ENCODE results near the gene C3orf22. TPM values are rescaled to one million over a fixed set of nuclear protein-coding genes. Genes with fewer than 3 reads are reported as not detected.

The C3orf22 gene
- polyA plus RNA-seq, 2 donors = not detected

DNA sequence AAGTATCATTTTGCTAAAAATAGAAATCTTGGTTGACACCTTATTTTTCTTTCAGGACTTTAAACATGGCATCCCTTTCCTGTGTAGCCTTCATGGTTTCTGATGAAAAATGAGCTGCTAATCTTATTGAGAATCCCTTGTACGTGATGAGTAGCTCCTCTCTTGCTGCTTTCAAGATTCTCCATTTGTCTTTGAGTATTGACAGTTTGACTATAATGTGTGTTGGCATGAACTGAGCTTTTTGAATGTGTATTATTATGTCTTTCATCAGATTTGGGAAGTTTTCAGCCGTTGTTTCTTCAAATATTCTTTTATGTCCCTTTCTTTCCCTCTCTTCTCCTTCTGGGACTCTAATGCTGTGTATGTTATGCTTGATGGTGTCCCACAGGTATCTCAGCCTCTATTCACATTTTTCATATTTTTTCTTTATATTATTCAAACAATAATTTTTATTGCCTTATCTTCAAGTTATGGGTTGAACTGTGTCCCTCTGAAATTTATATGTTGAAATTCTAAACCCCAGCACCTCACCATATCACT lies 4.1 kb upstream of the C3orf22 start:
- Histone ChIP-seq H3K27ac (ENCODE audit: low read depth in 2 of 2, low read length in 1 of 2) (no peak overlapping the region), H3K4me1 (ENCODE audit: control insufficient read depth in 2 of 2, insufficient read depth in 2 of 2, low read length in 1 of 2) (no peaks in the 10 kb centered on the region), H3K27me3 (ENCODE audit: control insufficient read depth in 1 of 2, insufficient read depth in 2 of 2, low read length in 2 of 2) (no peaks in the 10 kb centered on the region), H3K9me3 (ENCODE audit: control insufficient read depth in 2 of 2, insufficient read depth in 1 of 2, low read depth in 1 of 2, low read length in 1 of 2) (no peaks in the 10 kb centered on the region), H3K36me3 (ENCODE audit: control insufficient read depth in 2 of 2, insufficient read depth in 2 of 2, low read length in 1 of 2) (no peaks in the 10 kb centered on the region), H3K4me3 (ENCODE audit: low read depth in 1 of 2, low read length in 2 of 2) (no peak overlapping the region)
- WGBS, 2 donors = 49 to 68% methylated on average over 2 of the region's 2 CpGs

DNA sequence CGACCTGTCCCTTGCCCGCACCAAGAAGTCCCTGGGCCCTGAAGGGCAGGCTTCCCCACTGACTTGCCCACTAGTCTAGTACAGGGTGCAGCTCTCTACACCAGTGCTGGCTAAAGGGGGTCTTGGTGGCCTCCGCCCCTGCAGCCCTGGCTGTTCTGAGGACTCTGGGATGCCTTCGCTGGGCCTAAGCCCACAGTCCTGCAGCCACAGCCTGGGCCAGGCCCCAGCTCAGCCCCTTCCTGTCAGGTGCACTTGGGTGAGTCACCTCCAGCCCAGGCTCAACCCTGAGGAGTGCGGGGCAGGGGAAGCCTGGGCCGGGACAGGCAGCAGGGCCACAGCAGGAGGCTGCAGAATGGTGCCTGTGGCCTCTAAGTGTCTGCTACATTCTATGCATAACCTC lies 971 bp downstream of the C3orf22 start:
- 73 to 80% methylated on average over 6 of the region's 6 CpGs for WGBS, 2 donors
- H3K4me3 ChIP-seq (ENCODE audit: low read depth in 1 of 2, low read length in 2 of 2) = no peak overlapping the region
- no peaks in the 10 kb centered on the region for H3K9me3 ChIP-seq (ENCODE audit: control insufficient read depth in 2 of 2, insufficient read depth in 1 of 2, low read depth in 1 of 2, low read length in 1 of 2)
- H3K36me3 ChIP-seq (ENCODE audit: control insufficient read depth in 2 of 2, insufficient read depth in 2 of 2, low read length in 1 of 2) = no peaks in the 10 kb centered on the region
- H3K27me3 ChIP-seq (ENCODE audit: control insufficient read depth in 1 of 2, insufficient read depth in 2 of 2, low read length in 2 of 2) = no peaks in the 10 kb centered on the region
- H3K4me1 ChIP-seq (ENCODE audit: control insufficient read depth in 2 of 2, insufficient read depth in 2 of 2, low read length in 1 of 2) = no peaks in the 10 kb centered on the region
- H3K27ac ChIP-seq (ENCODE audit: low read depth in 2 of 2, low read length in 1 of 2) = no peak overlapping the region

DNA sequence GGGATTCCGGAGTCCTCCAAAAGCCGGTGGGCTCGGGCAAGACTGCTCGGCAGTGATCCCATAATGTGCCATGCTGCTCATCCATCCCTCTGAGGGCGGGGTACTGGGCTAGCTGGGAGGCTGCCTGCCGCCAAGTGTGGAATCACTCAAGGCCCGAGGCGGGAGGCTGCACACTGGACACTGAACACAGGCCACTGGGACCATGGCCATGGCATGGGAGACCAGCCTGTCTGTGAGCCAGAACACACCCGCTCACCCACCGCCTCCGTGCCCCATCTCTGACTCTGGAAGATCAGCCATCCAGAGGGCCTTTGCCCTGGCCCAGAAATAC lies 1.4 kb downstream of the C3orf22 start:
- Histone ChIP-seq H3K4me3 (ENCODE audit: low read depth in 1 of 2, low read length in 2 of 2) (no peak overlapping the region), H3K27ac (ENCODE audit: low read depth in 2 of 2, low read length in 1 of 2) (no peak overlapping the region), H3K4me1 (ENCODE audit: control insufficient read depth in 2 of 2, insufficient read depth in 2 of 2, low read length in 1 of 2) (no peaks in the 10 kb centered on the region), H3K36me3 (ENCODE audit: control insufficient read depth in 2 of 2, insufficient read depth in 2 of 2, low read length in 1 of 2) (no peaks in the 10 kb centered on the region), H3K27me3 (ENCODE audit: control insufficient read depth in 1 of 2, insufficient read depth in 2 of 2, low read length in 2 of 2) (no peaks in the 10 kb centered on the region), H3K9me3 (ENCODE audit: control insufficient read depth in 2 of 2, insufficient read depth in 1 of 2, low read depth in 1 of 2, low read length in 1 of 2) (no peaks in the 10 kb centered on the region)
- 93 to 95% methylated on average over 11 of the region's 11 CpGs for WGBS, 2 donors

DNA sequence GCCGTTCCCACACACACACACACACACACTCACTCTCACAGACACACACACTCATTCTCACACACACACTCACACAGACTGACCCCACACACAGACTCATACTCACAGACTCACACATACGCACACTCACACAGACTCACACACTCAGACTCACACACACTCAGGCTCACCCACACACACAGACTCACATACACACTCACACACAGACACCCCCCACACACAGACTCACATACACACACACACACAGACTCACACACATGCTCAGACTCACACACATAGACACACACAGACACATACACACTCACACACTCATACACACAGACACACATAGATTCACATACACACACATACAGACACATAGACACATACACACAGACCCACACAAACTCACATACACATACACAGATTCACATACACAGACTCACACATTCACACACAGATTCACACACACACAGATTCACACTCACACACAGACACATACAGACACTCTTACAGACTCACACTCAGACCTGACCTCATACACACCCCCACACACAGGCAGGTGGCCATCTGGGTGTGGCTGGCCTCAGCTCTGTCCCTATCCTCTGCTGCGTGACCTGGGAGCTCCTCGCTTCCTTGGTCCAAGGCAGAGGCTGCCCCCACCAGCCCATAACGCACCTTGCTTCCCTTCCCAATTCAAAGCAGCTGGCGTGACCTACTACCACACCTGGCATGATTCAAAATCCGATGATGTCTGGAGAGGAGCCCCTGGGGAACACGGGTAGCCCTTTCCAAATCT lies 1.9 kb downstream of the C3orf22 start:
- Histone ChIP-seq H3K27ac (ENCODE audit: low read depth in 2 of 2, low read length in 1 of 2) (no peak overlapping the region), H3K4me3 (ENCODE audit: low read depth in 1 of 2, low read length in 2 of 2) (no peak overlapping the region), H3K36me3 (ENCODE audit: control insufficient read depth in 2 of 2, insufficient read depth in 2 of 2, low read length in 1 of 2) (no peaks in the 10 kb centered on the region), H3K27me3 (ENCODE audit: control insufficient read depth in 1 of 2, insufficient read depth in 2 of 2, low read length in 2 of 2) (no peaks in the 10 kb centered on the region), H3K4me1 (ENCODE audit: control insufficient read depth in 2 of 2, insufficient read depth in 2 of 2, low read length in 1 of 2) (no peaks in the 10 kb centered on the region), H3K9me3 (ENCODE audit: control insufficient read depth in 2 of 2, insufficient read depth in 1 of 2, low read depth in 1 of 2, low read length in 1 of 2) (no peaks in the 10 kb centered on the region)
- 85 to 90% methylated on average over 8 of the region's 8 CpGs for WGBS, 2 donors

DNA sequence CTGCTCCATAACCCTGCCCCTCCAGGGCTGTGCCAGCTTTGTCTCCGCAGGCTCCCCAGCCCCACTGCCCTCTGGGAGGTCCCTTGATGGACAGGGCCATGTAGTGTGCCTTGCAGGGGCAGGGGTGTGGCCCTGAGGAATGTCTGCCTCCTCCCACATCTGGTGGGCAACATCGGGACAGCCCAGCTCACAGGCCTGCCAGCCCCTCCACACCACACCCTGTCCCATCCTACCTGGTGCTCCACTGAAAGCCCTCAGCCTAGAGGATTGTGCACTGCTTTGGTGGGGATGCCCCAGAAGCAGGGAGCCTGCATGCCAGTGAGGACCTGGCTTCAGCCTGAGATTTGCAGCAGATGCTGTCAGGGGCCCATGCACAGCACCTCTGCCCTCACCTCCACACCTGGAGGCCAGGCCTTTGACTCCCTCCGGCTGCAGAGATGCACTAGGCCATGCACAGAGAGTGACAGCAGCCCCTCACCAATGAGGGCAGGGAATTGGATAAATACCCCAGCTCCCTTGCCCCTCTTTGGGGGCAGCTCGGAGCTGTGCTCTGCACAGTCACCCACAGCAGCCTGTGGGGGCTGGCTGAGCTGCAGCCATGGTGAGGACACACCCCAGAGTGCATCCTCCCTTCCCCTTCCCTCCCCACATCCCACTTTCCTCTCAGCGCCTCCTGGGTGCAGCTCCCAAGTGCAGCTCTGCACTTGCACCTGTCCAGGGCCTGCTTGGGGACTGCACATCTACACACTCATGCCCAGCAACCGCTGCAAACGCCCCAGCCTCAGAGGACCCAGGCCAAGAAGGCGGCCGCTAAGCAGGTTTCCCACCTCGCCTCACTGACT lies 2.7 kb downstream of the C3orf22 start:
- Histone ChIP-seq H3K27me3 (ENCODE audit: control insufficient read depth in 1 of 2, insufficient read depth in 2 of 2, low read length in 2 of 2) (no peaks in the 10 kb centered on the region), H3K9me3 (ENCODE audit: control insufficient read depth in 2 of 2, insufficient read depth in 1 of 2, low read depth in 1 of 2, low read length in 1 of 2) (no peaks in the 10 kb centered on the region), H3K4me3 (ENCODE audit: low read depth in 1 of 2, low read length in 2 of 2) (no peak overlapping the region), H3K27ac (ENCODE audit: low read depth in 2 of 2, low read length in 1 of 2) (no peak overlapping the region), H3K4me1 (ENCODE audit: control insufficient read depth in 2 of 2, insufficient read depth in 2 of 2, low read length in 1 of 2) (no peaks in the 10 kb centered on the region), H3K36me3 (ENCODE audit: control insufficient read depth in 2 of 2, insufficient read depth in 2 of 2, low read length in 1 of 2) (no peaks in the 10 kb centered on the region)
- WGBS, 2 donors = 75 to 77% methylated on average over 10 of the region's 10 CpGs

DNA sequence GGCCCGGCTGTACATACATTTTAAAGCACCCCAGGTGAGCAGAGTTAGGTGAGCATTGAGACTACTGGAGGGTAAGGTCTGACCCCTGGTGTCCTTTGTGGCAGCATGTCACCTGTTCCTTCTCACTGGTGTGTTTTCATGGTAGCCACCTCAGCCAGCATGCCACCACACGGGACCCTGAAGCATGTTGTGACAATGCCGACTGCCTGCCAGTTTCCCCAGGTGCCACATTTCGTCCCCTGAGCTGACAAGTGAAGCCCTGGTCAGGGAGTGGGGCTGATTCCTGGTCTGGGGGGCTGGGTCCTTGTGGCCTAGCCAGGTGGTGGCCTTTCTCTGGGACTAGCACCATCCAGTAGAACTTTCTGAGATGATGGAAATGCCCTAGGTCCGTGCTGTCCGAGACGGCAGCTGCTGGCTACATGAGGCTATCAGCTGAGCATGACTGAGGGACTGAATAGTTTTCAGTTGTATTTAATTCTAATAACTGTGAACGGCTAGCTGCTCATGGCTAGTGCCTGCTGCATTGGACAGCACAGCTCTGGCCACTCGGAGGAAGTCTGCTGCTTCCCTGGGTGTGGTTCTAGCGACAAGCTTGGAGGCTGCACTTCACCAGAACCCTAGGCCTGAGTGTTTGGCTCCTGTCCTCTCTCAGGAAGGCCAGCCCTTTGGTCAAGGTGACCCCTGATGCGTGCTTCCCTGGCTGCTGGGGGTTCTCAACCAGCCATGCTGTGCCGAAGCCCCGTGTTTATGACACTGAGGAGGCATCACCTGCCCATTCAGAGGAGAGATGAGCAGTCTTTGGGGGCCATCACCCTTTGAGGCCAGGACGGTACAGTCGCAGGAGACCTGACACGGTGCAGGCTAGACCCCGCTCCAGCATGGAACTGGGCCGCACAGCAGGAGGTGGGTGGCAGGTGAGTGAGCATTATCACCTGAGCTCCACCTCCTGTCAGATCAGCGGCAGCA lies 3.9 kb downstream of the C3orf22 start:
- no peaks in the 10 kb centered on the region for H3K27me3 ChIP-seq (ENCODE audit: control insufficient read depth in 1 of 2, insufficient read depth in 2 of 2, low read length in 2 of 2)
- no peaks in the 10 kb centered on the region for H3K4me1 ChIP-seq (ENCODE audit: control insufficient read depth in 2 of 2, insufficient read depth in 2 of 2, low read length in 1 of 2)
- WGBS, 2 donors = 87 to 89% methylated on average over 19 of the region's 19 CpGs
- H3K4me3 ChIP-seq (ENCODE audit: low read depth in 1 of 2, low read length in 2 of 2) = no peak overlapping the region
- no peak overlapping the region for H3K27ac ChIP-seq (ENCODE audit: low read depth in 2 of 2, low read length in 1 of 2)
- no peaks in the 10 kb centered on the region for H3K36me3 ChIP-seq (ENCODE audit: control insufficient read depth in 2 of 2, insufficient read depth in 2 of 2, low read length in 1 of 2)
- H3K9me3 ChIP-seq (ENCODE audit: control insufficient read depth in 2 of 2, insufficient read depth in 1 of 2, low read depth in 1 of 2, low read length in 1 of 2) = no peaks in the 10 kb centered on the region

DNA sequence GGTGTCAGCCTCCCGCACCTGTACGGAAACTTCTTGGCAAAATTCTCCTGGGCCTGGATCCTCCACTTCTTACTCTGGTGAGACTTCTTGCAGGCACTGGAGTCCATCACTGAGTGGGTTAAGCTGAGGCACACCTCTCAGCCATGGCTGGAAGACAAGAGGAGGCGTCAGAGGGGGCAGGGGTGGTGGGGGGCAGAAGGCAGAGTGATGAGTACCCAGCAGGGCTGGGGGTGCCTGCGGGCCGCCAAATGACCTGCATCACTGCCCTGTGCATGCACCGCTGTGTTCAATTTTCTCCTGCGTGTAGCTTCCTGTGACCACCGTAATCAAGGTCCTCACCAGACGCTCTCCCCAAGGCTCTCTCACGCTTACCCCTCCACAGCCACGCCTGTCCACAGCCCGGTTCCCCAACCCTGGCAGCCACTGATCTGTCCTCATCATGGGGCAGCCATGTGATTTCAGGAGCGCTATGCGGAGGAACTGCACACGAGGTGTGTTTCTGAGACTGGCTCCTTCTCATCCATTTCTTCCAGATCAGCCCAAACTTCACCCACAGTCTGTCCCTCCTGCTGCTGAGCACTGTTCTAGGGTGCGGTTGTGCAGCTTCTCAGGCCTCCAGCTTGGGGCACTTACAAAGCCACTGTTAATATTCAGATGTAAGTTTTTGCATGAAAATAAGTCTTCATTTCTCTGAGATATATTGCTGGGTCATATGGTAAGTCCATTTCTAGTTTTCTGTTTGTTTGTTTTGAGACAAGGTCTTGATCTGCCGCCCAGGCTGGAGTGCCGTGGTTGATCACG lies 5.2 kb downstream of the C3orf22 start:
- Histone ChIP-seq H3K9me3 (ENCODE audit: control insufficient read depth in 2 of 2, insufficient read depth in 1 of 2, low read depth in 1 of 2, low read length in 1 of 2) (no peaks in the 10 kb centered on the region), H3K27me3 (ENCODE audit: control insufficient read depth in 1 of 2, insufficient read depth in 2 of 2, low read length in 2 of 2) (no peaks in the 10 kb centered on the region)
- WGBS, 2 donors = 78 to 82% methylated on average over 19 of the region's 19 CpGs

DNA sequence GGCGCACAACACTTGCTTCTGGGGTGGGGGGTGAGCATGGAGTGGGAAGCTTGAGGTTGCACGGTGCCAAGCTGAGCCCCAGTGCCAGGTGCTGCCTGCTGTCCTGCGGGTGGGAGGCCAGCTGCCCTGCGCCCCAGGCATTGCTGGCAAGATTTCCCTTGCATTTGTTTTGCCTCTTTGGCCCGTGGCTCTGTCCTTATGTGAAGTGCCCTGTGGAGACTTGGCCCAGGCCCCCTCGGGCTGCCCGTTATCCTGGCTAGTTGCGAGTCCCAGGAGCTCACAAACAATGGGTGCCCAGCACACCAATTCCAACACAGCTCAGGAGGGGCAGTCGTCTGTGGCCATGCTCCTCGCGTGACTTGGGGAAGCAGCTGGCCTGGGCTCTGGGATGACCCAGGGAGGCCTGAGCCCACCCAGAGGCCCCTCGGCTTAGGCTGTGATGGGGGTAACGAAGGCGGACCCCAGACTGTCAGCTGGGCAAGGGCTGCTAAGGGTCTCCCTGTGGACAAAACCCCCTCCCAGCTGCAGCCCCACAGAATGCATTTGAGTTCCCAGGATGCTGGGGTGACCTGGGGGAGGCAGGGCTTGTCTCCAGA lies 5.9 kb downstream of the C3orf22 start:
- no peaks in the 10 kb centered on the region for H3K4me1 ChIP-seq (ENCODE audit: control insufficient read depth in 2 of 2, insufficient read depth in 2 of 2, low read length in 1 of 2)
- no peak overlapping the region for H3K4me3 ChIP-seq (ENCODE audit: low read depth in 1 of 2, low read length in 2 of 2)
- H3K27me3 ChIP-seq (ENCODE audit: control insufficient read depth in 1 of 2, insufficient read depth in 2 of 2, low read length in 2 of 2) = no peaks in the 10 kb centered on the region
- 75 to 81% methylated on average over 14 of the region's 14 CpGs for WGBS, 2 donors
- no peaks in the 10 kb centered on the region for H3K9me3 ChIP-seq (ENCODE audit: control insufficient read depth in 2 of 2, insufficient read depth in 1 of 2, low read depth in 1 of 2, low read length in 1 of 2)
- H3K36me3 ChIP-seq (ENCODE audit: control insufficient read depth in 2 of 2, insufficient read depth in 2 of 2, low read length in 1 of 2) = no peaks in the 10 kb centered on the region
- H3K27ac ChIP-seq (ENCODE audit: low read depth in 2 of 2, low read length in 1 of 2) = no peak overlapping the region

More for the DNA sequence above, 5.2 kb downstream of the C3orf22 start:
- Histone ChIP-seq H3K27ac (ENCODE audit: low read depth in 2 of 2, low read length in 1 of 2) (no peak overlapping the region), H3K36me3 (ENCODE audit: control insufficient read depth in 2 of 2, insufficient read depth in 2 of 2, low read length in 1 of 2) (no peaks in the 10 kb centered on the region), H3K4me3 (ENCODE audit: low read depth in 1 of 2, low read length in 2 of 2) (no peak overlapping the region), H3K4me1 (ENCODE audit: control insufficient read depth in 2 of 2, insufficient read depth in 2 of 2, low read length in 1 of 2) (no peaks in the 10 kb centered on the region)

Data from esophagus (tissue), 2 donors.